H9 (cell line): ENCODE results near the gene DAB2IP. TPM values are rescaled to one million over a fixed set of nuclear protein-coding genes. Genes with fewer than 3 reads are reported as not detected.
A peak's percentile ranks its signal among the peaks of the same experiment; 100 is the strongest.

Source experiments
- DNase-seq: peaks from one replicate; pipeline ENCODE4 v3.0.0-alpha.2; 2017
- H2AFZ ChIP-seq: one replicate; pipeline ENCODE4 v1.6.1; 2013; ENCODE audit warnings: mild to moderate bottlenecking, low read length, control low read depth, moderate library complexity
- H2AK5ac ChIP-seq: 2 replicates; pipeline ENCODE4 v1.6.1; 2013; ENCODE audit warnings: low read length, control low read depth, mixed read lengths; ENCODE audit not compliant: insufficient read length
- H2BK120ac ChIP-seq: one replicate; pipeline ENCODE4 v1.6.1; 2013; ENCODE audit warnings: low read depth, mild to moderate bottlenecking, low read length, control low read depth, inconsistent platforms; ENCODE audit not compliant: poor library complexity, severe bottlenecking
- H2BK12ac ChIP-seq: 2 replicates; pipeline ENCODE4 v1.6.1; 2013; ENCODE audit warnings: low read length, control low read depth, mixed read lengths, low read depth; ENCODE audit not compliant: insufficient read length
- H2BK15ac ChIP-seq: 2 replicates; pipeline ENCODE4 v1.6.1; 2013; ENCODE audit warnings: low read depth, low read length, control low read depth
- H2BK20ac ChIP-seq: one replicate; pipeline ENCODE4 v1.6.1; 2013; ENCODE audit warnings: low read depth, mild to moderate bottlenecking, low read length, control low read depth, inconsistent platforms; ENCODE audit not compliant: poor library complexity, severe bottlenecking
- H2BK5ac ChIP-seq: 2 replicates; pipeline ENCODE4 v1.6.1; 2013; ENCODE audit warnings: low read length, control low read depth, mixed read lengths; ENCODE audit not compliant: insufficient read length
- H3K14ac ChIP-seq: 2 replicates; pipeline ENCODE4 v1.6.1; 2013; ENCODE audit warnings: low read length, control low read depth; ENCODE audit not compliant: insufficient read depth
- H3K18ac ChIP-seq: 2 replicates; pipeline ENCODE4 v1.6.1; 2013; ENCODE audit warnings: low read depth, mild to moderate bottlenecking, mixed read lengths, low read length, control low read depth; ENCODE audit not compliant: insufficient read length
- H3K23ac ChIP-seq: 2 replicates; pipeline ENCODE4 v1.6.1; 2013; ENCODE audit warnings: low read length, control low read depth, mixed read lengths, low read depth; ENCODE audit not compliant: insufficient read length
- H3K23me2 ChIP-seq: 2 replicates; pipeline ENCODE4 v1.6.1; 2013; ENCODE audit warnings: low read depth, mild to moderate bottlenecking, mixed read lengths, low read length, control low read depth; ENCODE audit not compliant: insufficient read length, poor library complexity, severe bottlenecking
- H3K27ac ChIP-seq: 2 replicates; pipeline ENCODE4 v1.5.1; 2013; ENCODE audit warnings: low read length, control low read depth, mixed read lengths, low read depth; ENCODE audit not compliant: insufficient read length
- H3K27me3 ChIP-seq: 2 replicates; pipeline ENCODE4 v1.6.1; 2013; ENCODE audit warnings: low read length, control low read depth, inconsistent platforms; ENCODE audit not compliant: insufficient read depth
- H3K4ac ChIP-seq: 2 replicates; pipeline ENCODE4 v1.6.1; 2013; ENCODE audit warnings: low read depth, mild to moderate bottlenecking, control low read depth, inconsistent platforms, low read length, moderate library complexity
- H3K4me1 ChIP-seq: 2 replicates; pipeline ENCODE4 v1.6.1; 2013; ENCODE audit warnings: low read length, control low read depth, inconsistent platforms; ENCODE audit not compliant: insufficient read depth
- H3K4me2 ChIP-seq: 2 replicates; pipeline ENCODE4 v1.6.1; 2013; ENCODE audit warnings: low read length, control low read depth, mixed read lengths; ENCODE audit not compliant: insufficient read length, insufficient read depth
- H3K56ac ChIP-seq: 2 replicates; pipeline ENCODE4 v1.6.1; 2013; ENCODE audit warnings: low read depth, mild to moderate bottlenecking, mixed read lengths, low read length, control low read depth; ENCODE audit not compliant: insufficient read length
- H3K79me1 ChIP-seq: 2 replicates; pipeline ENCODE4 v1.6.1; 2013; ENCODE audit warnings: low read depth, mild to moderate bottlenecking, moderate library complexity, low read length, control low read depth, inconsistent platforms; ENCODE audit not compliant: insufficient read depth, poor library complexity, severe bottlenecking
- H3K79me2 ChIP-seq: 2 replicates; pipeline ENCODE4 v1.6.1; 2013; ENCODE audit warnings: low read length, control low read depth, inconsistent platforms; ENCODE audit not compliant: insufficient read depth
- H3K9ac ChIP-seq: 2 replicates; pipeline ENCODE4 v1.6.1; 2013; ENCODE audit warnings: low read length, control low read depth, mixed read lengths; ENCODE audit not compliant: insufficient read length; ENCODE audit errors: extremely low read depth
- H3K9me3 ChIP-seq: one replicate; pipeline ENCODE4 v1.6.1; 2013; ENCODE audit warnings: low read depth, low read length, inconsistent platforms; ENCODE audit not compliant: control insufficient read depth
- H3T11ph ChIP-seq: one replicate; pipeline ENCODE4 v1.6.1; 2013; ENCODE audit warnings: mild to moderate bottlenecking, low read length, control low read depth, inconsistent platforms
- H4K20me1 ChIP-seq: one replicate; pipeline ENCODE4 v1.6.1; 2013; ENCODE audit not compliant: control insufficient read depth, insufficient read length, insufficient read depth
- H4K5ac ChIP-seq: 2 replicates; pipeline ENCODE4 v1.6.1; 2013; ENCODE audit warnings: low read depth, mild to moderate bottlenecking, mixed read lengths, low read length, control low read depth; ENCODE audit not compliant: insufficient read length
- H4K8ac ChIP-seq: replicated peaks from 2 replicates; pipeline ENCODE4 v1.6.1; 2013; ENCODE audit warnings: low read length, control low read depth, mixed read lengths, low read depth; ENCODE audit not compliant: insufficient read length
- H4K91ac ChIP-seq: 2 replicates; pipeline ENCODE4 v1.6.1; 2013; ENCODE audit warnings: low read depth, mild to moderate bottlenecking, moderate library complexity, mixed read lengths, low read length, control low read depth; ENCODE audit not compliant: insufficient read length
- H3K27ac Mint-ChIP-seq, 3 experiments: 2 replicates in 2 of 3; 3 replicates in 1 of 3; pipeline ENCODE4 v1.8.0; 2020 to 2021; ENCODE audit warnings: mixed read lengths in 3 of 3, mild to moderate bottlenecking in 1 of 3, moderate library complexity in 1 of 3
- H3K27me3 Mint-ChIP-seq: 2 replicates; pipeline ENCODE4 v1.8.0; 2021; ENCODE audit warnings: low read depth, mild to moderate bottlenecking, moderate library complexity, mixed read lengths
- H3K36me3 Mint-ChIP-seq, 3 experiments: 2 replicates in 2 of 3; 3 replicates in 1 of 3; pipeline ENCODE4 v1.8.0; 2020 to 2021; ENCODE audit warnings: low read depth in 3 of 3, mixed read lengths in 3 of 3; ENCODE audit not compliant: insufficient read depth in 1 of 3
- H3K4me1 Mint-ChIP-seq, 2 experiments: 2 replicates each; pipeline ENCODE4 v1.8.0; 2020; ENCODE audit warnings: mixed read lengths in 2 of 2
- H3K4me3 Mint-ChIP-seq, 2 experiments: 2 replicates in 1 of 2; 3 replicates in 1 of 2; pipeline ENCODE4 v1.8.0; 2020 to 2021; ENCODE audit warnings: mild to moderate bottlenecking in 2 of 2, mixed read lengths in 2 of 2, moderate library complexity in 1 of 2
- H3K9me3 Mint-ChIP-seq, 2 experiments: 2 replicates in 1 of 2; 3 replicates in 1 of 2; pipeline ENCODE4 v1.8.0; 2020; ENCODE audit warnings: mild to moderate bottlenecking in 2 of 2, mixed read lengths in 2 of 2, moderate library complexity in 1 of 2
- CTCF ChIP-seq: fragments of 200-600 bp; sonication (generic); conservative IDR thresholded peaks from 3 replicates; pipeline ENCODE4 v1.8.0; 2021; ENCODE audit warnings: antibody characterized with exemption, mild to moderate bottlenecking
- WGBS: extraction: QIAGEN DNeasy Blood & Tissue Kit; methylation state at CpG from one replicate; pipeline ENCODE4 v1.1.7; 2013; ENCODE audit warnings: missing lambda C conversion rate, low lambda C conversion rate, mixed read lengths; ENCODE audit not compliant: insufficient read length; ENCODE audit errors: extremely low coverage; 5-methylcytosine and 5-hydroxymethylcytosine counted together
- total RNA-seq: library from RNA; stranded (reverse); gene quantifications from 2 replicates; pipeline ENCODE4 v1.2.1, GENCODE V29; 2021

DAB2IP gene
- total RNA-seq, 1 experiment from 2014 or later: 22.6 TPM

- no peak overlapping the region for H3K4me2 ChIP-seq
- DNase-seq: no peak
- 0 out of 2 replicates have a peak, but pooled peaks cover 2% of the 10 kb centered on the region for H3K79me2 ChIP-seq
- no peaks in the 10 kb centered on the region for H3K23me2 ChIP-seq
- no CpG with 5 or more reads among the region's 21 CpGs for WGBS
- peak overlapping the region; percentile 11; the same call in 1 of the 2 replicates for H3K14ac ChIP-seq
- Mint-ChIP-seq H3K36me3 (no peaks in the 10 kb centered on the region; a peak in 1 of 7 replicates), H3K27ac (peak overlapping the region in 2 of 3 experiments; percentile 20 to 21; a peak in 2 of 7 replicates), H3K4me1 (peaks cover 39 to 55% of the 10 kb centered on the region in 2 experiments), H3K27me3 (no peaks in the 10 kb centered on the region), H3K9me3 (no peaks in the 10 kb centered on the region), H3K4me3 (no peak overlapping the region; a peak in 1 of 5 replicates)
- no peak overlapping the region for H3K27ac ChIP-seq
- H3K4ac ChIP-seq: no peak overlapping the region
- peaks cover 4% of the 10 kb centered on the region for H3K79me1 ChIP-seq
- H3K4me1 ChIP-seq: peaks cover 8% of the 10 kb centered on the region; the same call in 1 of the 2 replicates
- TF ChIP-seq CTCF: no peak
- no peak overlapping the region for H2AFZ ChIP-seq
- H4K20me1 ChIP-seq: no peaks in the 10 kb centered on the region
- H3K9ac ChIP-seq: no peak overlapping the region
- H3K9me3 ChIP-seq: no peaks in the 10 kb centered on the region
- H4K91ac ChIP-seq: no peak overlapping the region
- no peak overlapping the region for H3K56ac ChIP-seq
- no peak overlapping the region for H4K8ac ChIP-seq
- no peak overlapping the region for H3T11ph ChIP-seq
- H3K18ac ChIP-seq: no peak overlapping the region
- no peak overlapping the region for H2AK5ac ChIP-seq
- H4K5ac ChIP-seq: no peak overlapping the region
- no peaks in the 10 kb centered on the region for H3K27me3 ChIP-seq
- no peak overlapping the region for H2BK12ac ChIP-seq
- H2BK5ac ChIP-seq: no peak overlapping the region
- H2BK15ac ChIP-seq: no peak overlapping the region
- H2BK20ac ChIP-seq: no peak overlapping the region
- H3K23ac ChIP-seq: no peak overlapping the region
- H2BK120ac ChIP-seq: no peak overlapping the region
These were observed 73.8 kb downstream of the DAB2IP start for GRCh38 chr9:121725008-121725775.
